ENCODE data around the gene BAHCC1.

DNA sequence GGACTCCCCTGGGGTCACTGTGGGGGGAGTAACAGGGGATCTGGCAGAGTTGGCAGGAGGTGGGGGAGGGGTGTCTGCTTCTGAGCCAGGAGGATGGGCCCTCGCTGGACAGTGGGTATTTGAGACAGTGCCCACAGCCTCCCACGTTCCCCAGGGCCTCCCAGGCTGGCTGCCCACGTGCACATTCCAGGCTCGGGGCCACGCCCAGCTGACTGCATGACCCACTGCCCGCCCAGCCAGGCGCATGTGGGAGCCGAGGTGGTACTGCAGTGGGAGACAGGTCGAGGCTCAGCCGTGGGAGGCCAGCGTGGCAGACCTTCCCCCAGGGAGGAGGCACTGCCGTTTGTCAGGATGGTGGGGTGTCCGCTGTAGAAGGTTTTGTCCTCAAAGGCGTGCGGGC lies 38.8 kb downstream of the BAHCC1 start:
- TF ChIP-seq GATA2 (IDR thresholded peaks at IDR 0.05; ENCODE audit: low read depth, low read length) (no peak), GATA3 (IDR thresholded peaks at IDR 0.05; ENCODE audit: low read depth, low read length) (no peak)

Measured in SH-SY5Y (cell line).